Stimulated activated naive CD8-positive, alpha-beta T cell treated with anti-CD3 and anti-CD28 coated beads, Interleukin-15, Interleukin-2, amounts not matched to agents 100 U/mL and 50 U/mL, for 24 hours (primary cell): ENCODE data around the gene EVX1.

Experiments
- ATAC-seq: fragments of 150-1000 bp; cut with Tn5 transposase; one replicate; pipeline ENCODE4 v1.10.0; 2021
- DNase-seq: peaks from one replicate; pipeline ENCODE4 v3.0.0; 2021

The EVX1 gene

GRCh38 chr7:27235387-27236311 is 7.0 kb upstream of the EVX1 start:
- peak; percentile 48 for DNase-seq
- ATAC-seq: no peak

GRCh38 chr7:27237735-27238334 is 4.8 kb upstream of the EVX1 start:
- peak; percentile 72 for ATAC-seq
- no peak for DNase-seq

GRCh38 chr7:27238979-27239386 is 3.6 kb upstream of the EVX1 start:
- DNase-seq (no peak), ATAC-seq (no peak)

GRCh38 chr7:27239387-27240014 is 3.1 kb upstream of the EVX1 start:
- no peak for DNase-seq
- no peak for ATAC-seq

DNA sequence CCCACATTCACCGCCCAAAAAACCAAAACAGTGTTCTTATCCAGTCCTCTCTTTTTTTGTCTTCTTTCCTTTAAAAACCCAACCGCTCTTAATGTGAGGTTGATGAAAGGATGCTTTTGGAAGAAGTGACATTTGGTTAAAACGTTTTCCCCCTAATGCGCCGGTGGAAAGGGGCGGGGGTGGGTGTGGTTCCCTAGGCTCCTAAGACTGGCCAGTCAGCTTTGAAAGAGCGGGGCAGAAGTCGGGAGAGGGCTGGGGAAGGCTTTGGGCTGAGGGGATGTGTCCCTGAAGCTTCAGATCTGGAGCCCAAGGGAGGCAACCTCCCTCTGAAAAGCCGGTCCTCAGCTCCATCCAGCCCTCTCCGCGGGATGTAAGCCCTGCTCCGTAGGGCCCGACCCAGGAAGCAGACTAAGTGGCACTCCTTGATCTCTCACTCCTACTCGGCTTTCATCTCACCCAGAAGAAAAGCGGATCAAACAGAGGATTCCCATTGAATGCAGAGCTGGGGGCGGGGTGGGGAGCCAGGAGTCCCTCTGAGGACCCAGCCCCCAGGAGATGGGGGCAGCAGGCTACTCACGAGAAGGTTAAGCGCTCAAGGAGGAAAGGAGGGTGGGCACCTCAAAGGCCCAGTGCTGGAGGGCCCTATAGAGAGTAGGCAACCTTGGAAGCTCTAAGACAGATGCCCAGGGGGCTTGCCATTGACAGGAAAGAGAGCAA is 2.4 kb upstream of the EVX1 start:
- no peak for ATAC-seq
- no peak for DNase-seq

GRCh38 chr7:27241189-27242056 is 1.2 kb upstream of the EVX1 start:
- ATAC-seq (no peak), DNase-seq (no peak)

GRCh38 chr7:27242154-27242553 is 448 bp upstream of the EVX1 start:
- no peak for DNase-seq
- no peak for ATAC-seq

- DNase-seq: no peak
- no peak for ATAC-seq
Measured at GRCh38 chr7:27243340-27244163, 950 bp downstream of the EVX1 start.

- no peak for DNase-seq
- no peak for ATAC-seq
Measured at GRCh38 chr7:27244488-27245123, 2.0 kb downstream of the EVX1 start.

DNA sequence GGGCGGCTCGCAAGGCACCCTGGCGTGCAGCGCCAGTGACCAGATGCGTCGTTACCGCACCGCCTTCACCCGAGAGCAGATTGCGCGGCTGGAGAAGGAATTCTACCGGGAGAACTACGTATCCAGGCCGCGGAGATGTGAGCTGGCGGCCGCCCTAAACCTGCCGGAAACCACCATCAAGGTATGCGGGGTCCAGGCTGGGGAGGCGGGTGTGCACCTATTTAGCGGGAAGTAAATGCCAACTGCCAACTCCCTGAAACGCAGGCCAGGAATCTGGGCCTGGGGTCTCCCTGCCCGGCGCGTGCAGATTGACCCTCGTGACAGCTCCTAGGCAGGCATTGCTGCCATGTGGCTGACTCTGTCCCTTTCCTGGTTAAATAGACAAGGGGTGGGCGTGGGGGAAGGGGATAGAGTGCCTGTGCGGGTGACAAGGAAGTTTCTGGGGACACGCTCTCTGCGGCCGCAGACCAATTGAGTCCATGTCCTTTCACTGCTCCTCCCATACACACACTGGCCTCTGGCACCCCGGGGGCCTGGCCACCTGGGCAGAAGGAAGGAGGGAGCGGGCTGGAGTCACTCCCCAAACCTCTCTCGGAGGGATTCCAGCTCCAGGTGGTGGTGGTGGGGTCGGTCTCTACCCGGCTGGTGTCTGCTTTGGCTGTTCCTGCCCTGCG is 2.7 kb downstream of the EVX1 start:
- ATAC-seq (no peak), DNase-seq (no peak)

DNA sequence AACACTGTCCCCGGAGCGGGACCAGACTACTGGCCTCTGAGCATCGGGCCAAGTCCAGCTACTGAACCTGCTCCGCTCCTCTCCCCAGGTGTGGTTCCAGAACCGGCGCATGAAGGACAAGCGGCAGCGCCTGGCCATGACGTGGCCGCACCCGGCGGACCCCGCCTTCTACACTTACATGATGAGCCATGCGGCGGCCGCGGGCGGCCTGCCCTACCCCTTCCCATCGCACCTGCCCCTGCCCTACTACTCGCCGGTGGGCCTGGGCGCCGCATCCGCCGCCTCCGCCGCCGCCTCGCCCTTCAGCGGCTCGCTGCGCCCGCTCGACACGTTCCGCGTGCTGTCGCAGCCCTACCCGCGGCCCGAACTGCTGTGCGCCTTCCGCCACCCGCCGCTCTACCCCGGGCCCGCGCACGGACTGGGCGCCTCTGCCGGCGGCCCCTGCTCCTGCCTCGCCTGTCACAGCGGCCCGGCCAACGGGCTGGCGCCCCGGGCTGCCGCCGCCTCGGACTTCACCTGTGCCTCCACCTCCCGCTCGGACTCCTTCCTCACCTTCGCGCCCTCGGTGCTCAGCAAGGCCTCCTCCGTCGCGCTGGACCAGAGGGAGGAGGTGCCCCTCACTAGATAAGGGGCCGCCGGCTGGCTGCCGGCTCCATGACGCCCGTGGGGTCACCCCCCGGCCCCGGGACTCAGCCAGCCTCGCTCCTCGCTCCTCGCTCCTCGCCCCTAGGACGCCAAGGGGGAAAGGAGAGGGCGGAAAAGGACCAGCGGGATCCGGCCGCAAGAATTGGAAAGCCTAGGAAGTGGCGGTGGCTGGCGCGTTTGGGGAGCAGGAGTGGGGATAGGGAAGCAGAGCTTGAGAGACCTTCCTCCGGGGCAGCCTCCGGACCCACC is 3.4 kb downstream of the EVX1 start:
- DNase-seq (no peak), ATAC-seq (peak; percentile 34)

DNA sequence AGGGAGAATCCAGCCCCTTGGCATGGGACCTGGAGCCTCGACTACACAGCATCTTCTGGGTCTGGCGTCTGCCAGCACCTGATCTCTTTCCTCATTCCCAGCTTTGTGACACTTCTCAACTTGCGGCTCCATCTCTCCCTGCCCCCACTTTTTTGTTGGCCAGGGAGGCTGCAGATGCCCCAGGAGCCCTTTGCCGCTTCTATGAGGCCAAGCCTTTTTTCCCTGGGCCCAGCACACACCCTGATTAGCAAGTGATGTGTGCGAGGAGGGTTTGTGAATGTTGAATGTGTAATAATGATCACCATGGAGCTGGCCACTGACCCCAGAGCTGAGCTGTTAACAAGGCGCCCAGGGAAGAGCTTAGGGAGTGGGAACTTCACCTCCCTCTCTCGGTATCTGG is 4.4 kb downstream of the EVX1 start:
- no peak for ATAC-seq

GRCh38 chr7:27247452-27248426 is 5.1 kb downstream of the EVX1 start:
- no peak for DNase-seq
- ATAC-seq: no peak

More for the DNA sequence above, 4.4 kb downstream of the EVX1 start:
- no peak for DNase-seq

- DNase-seq: no peak
- ATAC-seq: no peak
Measured at GRCh38 chr7:27248427-27248806, 5.8 kb downstream of the EVX1 start.

DNA sequence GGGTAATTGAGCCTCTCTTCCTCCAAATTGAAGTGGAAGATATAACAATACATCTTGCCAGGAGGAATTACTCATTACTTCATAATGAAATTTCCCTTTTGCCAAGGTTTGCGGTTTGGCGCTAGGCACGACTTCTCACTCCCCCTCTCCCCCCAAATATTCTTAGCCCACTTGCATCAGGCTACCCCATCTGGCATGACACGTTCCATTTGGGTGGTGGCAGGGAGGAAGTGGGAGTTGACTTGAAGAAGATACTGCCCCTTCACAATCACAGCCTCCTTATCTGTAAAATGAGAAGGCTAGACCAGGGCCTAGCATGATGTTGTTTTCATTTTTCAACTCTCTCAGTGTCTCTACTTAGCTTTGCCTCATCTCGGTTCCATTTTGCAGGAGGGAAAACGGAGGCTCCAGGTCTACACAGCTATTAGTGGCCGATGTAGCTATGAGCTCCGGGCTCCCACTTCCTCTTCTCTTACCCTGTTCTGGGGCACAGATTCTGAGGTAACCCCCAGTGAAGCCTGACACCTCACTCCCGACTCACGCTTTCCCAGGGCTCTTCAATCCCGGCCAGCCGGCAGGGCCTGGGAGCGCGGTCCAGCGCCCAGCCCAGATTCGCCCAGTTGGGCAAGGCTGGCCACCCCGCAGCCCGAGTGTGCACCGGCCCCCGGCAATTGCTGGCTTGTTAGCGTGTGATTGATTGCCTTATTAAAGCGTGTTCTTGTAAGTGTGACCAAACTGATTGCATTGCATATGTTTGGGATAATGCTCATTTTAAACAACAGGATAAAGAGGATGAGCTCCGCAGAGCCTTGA is 6.5 kb downstream of the EVX1 start:
- ATAC-seq (no peak), DNase-seq (no peak)
